ENCODE data around the gene COMT. TPM values are rescaled to one million over a fixed set of nuclear protein-coding genes. Genes with fewer than 3 reads are reported as not detected.
A peak's percentile ranks its signal among the peaks of the same experiment; 100 is the strongest.
"Not testable (repeated sequence)": the region's sequence is repeated elsewhere in the genome, so short reads cannot be mapped to it uniquely, and the experiment has no call there.

COMT gene
- total RNA-seq, 6 experiments from 2014 or later: 215 to 306 (median 234) TPM

DNA sequence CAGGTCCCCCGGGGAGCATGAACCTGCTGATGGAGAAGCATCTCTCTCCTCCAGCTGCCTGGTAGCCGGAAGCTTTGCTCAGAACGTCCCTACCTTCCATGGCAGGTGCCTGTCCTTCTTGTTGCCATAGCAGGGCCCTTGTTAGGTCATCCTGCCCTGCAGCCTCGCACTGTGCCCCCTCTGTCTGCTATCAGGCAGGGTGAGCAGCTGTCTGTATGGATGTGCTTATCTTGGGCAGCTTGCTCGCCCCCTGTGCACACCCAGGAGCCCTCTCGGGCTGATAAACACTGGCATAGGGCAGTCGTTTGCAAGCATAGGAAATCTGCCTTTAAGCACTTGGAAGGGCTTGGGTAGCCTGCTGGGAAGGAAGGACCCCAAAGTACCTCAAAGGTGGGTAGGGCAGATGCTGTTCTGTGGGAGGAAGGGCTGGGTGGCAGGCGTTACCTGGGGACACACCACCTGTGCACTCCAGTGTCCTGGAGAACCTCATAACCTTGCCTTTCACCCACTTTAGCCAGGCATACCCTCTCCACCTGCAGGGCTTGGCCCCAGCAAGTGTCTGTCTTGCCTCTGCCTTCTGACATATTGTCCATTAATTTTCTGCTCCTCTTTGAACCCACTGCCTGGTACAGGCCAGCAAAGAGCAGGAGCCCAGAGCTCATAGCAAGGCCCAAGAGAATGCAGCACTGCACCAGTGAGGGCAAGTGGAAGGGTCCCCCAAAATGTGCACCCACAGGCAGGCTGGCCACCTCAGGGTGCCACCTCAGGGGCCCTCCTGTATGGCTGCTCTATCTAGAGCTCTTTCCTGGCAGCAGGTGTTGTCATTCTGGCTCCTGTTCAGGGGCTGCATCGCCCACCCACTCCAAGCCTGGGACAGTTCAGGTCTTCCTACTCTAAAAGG, 8.0 kb upstream of the COMT start:
- Mint-ChIP-seq H3K27ac (no peak overlapping the region), H3K27me3 (ENCODE audit: insufficient read depth) (no peaks in the 10 kb centered on the region; the same call in 1 of the 2 replicates), H3K4me3 (no peak overlapping the region), H3K4me1 (ENCODE audit: low read depth) (peaks cover 8% of the 10 kb centered on the region), H3K9me3 (peaks cover 19% of the 10 kb centered on the region), H3K36me3 (ENCODE audit: low read depth) (peaks cover 38% of the 10 kb centered on the region)
- no peak for DNase-seq
- TF ChIP-seq, protein P1, sequence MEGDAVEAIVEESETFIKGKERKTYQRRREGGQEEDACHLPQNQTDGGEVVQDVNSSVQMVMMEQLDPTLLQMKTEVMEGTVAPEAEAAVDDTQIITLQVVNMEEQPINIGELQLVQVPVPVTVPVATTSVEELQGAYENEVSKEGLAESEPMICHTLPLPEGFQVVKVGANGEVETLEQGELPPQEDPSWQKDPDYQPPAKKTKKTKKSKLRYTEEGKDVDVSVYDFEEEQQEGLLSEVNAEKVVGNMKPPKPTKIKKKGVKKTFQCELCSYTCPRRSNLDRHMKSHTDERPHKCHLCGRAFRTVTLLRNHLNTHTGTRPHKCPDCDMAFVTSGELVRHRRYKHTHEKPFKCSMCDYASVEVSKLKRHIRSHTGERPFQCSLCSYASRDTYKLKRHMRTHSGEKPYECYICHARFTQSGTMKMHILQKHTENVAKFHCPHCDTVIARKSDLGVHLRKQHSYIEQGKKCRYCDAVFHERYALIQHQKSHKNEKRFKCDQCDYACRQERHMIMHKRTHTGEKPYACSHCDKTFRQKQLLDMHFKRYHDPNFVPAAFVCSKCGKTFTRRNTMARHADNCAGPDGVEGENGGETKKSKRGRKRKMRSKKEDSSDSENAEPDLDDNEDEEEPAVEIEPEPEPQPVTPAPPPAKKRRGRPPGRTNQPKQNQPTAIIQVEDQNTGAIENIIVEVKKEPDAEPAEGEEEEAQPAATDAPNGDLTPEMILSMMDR (IDR thresholded peaks at IDR 0.05): no peak

DNA sequence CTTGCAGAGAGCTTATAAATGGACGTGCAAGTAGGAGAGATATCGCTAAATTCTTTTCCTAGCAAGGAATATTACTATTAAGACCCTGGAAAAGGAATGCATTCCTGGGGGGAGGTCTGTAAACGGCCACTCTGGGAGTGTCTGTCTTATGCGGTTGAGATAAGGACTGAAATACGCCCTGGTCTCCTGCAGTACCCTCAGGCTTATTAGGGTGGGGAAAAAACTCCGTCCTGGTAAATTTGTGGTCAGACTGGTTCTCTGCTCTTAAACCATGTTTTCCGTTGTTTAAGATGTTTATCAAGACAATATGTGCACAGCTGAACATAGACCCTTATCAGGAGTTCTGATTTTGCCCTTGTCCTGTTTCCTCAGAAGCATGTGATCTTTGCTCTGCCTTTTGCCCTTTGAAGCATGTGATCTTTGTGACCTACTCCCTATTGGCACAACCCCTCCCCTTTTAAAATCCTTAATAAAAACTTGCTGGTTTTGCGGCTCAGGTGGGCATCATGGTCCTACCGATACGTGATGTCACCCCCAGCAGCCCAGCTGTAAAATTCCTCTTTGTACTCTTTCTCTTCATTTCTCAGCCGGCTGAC, 6.4 kb upstream of the COMT start:
- Mint-ChIP-seq H3K9me3 (peaks cover 19% of the 10 kb centered on the region), H3K36me3 (ENCODE audit: low read depth) (peaks cover 38% of the 10 kb centered on the region), H3K4me1 (ENCODE audit: low read depth) (peaks cover 17% of the 10 kb centered on the region)
- H3K27ac Mint-ChIP-seq; H3K27me3 Mint-ChIP-seq (ENCODE audit: insufficient read depth); DNase-seq; H3K4me3 Mint-ChIP-seq: not testable (repeated sequence)

DNA sequence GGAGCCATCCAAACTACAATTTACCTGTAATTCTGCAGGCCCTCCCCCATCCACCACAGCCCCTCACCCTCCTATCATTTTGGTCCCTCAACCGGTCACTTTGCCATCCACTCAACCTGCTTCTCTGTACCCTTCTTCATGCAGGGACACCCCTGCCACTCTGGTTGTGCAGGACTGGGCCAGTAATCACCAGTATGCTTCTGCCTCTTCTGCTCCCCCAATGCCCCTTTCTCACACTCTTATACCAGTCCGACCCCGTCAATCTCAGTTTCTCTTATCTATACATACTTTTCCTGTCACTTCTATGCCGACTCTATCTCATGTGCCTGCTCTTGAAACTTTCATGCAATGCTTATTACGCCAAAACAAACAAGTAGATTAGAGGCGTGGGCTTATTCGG, 5.1 kb upstream of the COMT start:
- no peak for DNase-seq
- no peak overlapping the region for H3K27ac Mint-ChIP-seq
- peaks cover 39% of the 10 kb centered on the region for H3K36me3 Mint-ChIP-seq (ENCODE audit: low read depth)
- peaks cover 2% of the 10 kb centered on the region; the same call in 1 of the 2 replicates for H3K27me3 Mint-ChIP-seq (ENCODE audit: insufficient read depth)
- H3K9me3 Mint-ChIP-seq: peaks cover 19% of the 10 kb centered on the region
- TF ChIP-seq, protein P1 (IDR thresholded peaks at IDR 0.05): no peak
- no peak overlapping the region for H3K4me3 Mint-ChIP-seq
- peaks cover 27% of the 10 kb centered on the region for H3K4me1 Mint-ChIP-seq (ENCODE audit: low read depth)

DNA sequence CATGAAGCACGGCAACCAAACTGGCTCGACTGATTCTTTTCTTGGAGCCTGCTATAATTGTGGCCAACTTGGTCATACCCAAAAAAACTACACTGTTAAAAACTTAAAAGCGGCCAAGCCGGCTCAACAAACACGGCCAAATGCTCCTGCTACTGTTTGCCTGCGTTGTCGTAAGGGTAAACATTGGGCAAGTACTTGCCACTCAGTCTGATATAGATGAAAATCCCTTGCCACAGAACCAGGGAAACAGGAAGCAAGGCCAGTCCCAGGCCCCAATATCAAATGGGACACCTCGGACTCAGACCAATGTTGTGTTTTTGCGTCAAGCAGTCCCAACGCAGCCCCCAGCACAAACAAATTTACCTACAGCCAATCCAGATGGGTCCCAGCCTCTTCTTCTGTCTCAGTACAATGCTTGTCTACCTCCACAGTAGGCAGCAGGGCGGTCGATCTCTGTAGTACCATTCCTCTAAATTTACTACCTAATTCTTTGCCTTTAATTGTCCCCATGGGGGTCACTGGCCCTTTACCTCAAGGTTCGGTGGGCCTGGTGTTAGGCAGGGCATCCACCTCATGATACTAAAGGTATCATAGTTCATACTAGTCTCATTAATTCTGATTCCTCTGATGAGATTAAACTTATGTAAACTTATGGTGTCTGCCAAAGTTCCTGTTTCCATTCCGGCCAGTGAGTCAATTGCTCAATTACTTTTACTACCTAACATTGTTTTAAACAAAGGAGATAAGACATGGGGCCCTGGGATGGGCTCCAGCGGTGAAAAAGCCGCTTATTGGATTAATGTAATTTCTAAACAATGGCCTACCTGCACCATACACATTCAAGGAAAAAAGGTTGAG, 3.7 kb upstream of the COMT start:
- peaks cover 2% of the 10 kb centered on the region; the same call in 1 of the 2 replicates for H3K27me3 Mint-ChIP-seq (ENCODE audit: insufficient read depth)
- H3K36me3 Mint-ChIP-seq (ENCODE audit: low read depth): peaks cover 39% of the 10 kb centered on the region
- no peak overlapping the region for H3K27ac Mint-ChIP-seq
- no peak for DNase-seq
- H3K9me3 Mint-ChIP-seq: peaks cover 19% of the 10 kb centered on the region
- H3K4me3 Mint-ChIP-seq: no peak overlapping the region
- TF ChIP-seq, protein P1 (IDR thresholded peaks at IDR 0.05): no peak
- H3K4me1 Mint-ChIP-seq (ENCODE audit: low read depth): peaks cover 34% of the 10 kb centered on the region

DNA sequence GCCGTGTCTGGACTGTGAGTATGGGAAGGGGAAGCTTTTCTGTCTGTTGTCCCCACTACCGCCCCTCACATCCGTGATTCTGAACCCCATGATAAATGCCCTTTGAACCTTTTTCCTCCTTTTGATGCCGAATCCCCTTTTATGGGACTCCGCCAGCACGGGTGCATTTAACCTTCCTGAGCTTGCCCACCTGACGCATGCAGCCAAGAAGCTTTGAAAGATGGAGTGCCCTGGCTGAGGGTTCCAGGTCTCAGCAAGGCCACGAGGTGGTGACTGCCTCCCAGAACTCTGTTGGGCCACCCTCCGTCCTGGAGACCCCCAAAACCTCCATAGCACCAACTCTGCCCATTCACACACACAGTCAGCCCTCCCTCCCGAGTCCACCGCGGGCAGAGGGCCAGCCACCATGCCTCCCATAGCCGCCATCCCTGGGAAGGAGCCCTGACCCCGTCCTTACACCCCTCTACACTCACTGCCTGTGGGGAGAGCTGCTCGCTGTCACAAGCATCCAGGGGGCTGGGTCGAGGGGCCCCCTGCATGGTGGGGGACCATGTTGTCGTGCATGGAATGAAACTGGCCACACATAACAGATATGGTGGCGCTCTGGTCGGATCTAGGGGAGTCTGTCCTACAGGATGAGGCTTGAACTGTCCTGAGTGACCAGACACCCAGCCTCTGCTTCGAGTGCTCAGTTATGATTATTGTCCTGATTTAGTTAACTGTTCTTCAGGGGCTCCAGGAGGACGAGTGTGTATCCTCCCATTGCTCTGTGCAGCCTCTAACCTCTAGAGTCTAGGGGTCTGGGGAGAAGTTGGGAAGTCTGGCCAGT, 822 bp upstream of the COMT start:
- peak overlapping the region; percentile 94 for H3K4me3 Mint-ChIP-seq
- peak overlapping the region; percentile 99 for H3K27ac Mint-ChIP-seq
- H3K36me3 Mint-ChIP-seq (ENCODE audit: low read depth): peaks cover 37% of the 10 kb centered on the region
- TF ChIP-seq, protein P1 (IDR thresholded peaks at IDR 0.05): no peak
- H3K9me3 Mint-ChIP-seq: peaks cover 13% of the 10 kb centered on the region
- no peak for DNase-seq
- H3K4me1 Mint-ChIP-seq (ENCODE audit: low read depth): peaks cover 55% of the 10 kb centered on the region
- peaks cover 2% of the 10 kb centered on the region; the same call in 1 of the 2 replicates for H3K27me3 Mint-ChIP-seq (ENCODE audit: insufficient read depth)
